Mesothelial cell of epicardium (in vitro differentiated cells): ENCODE results near the gene VMP1. TPM values are rescaled to one million over a fixed set of nuclear protein-coding genes. Genes with fewer than 3 reads are reported as not detected.
A peak's percentile ranks its signal among the peaks of the same experiment; 100 is the strongest.
"Not testable (repeated sequence)": the region's sequence is repeated elsewhere in the genome, so short reads cannot be mapped to it uniquely, and the experiment has no call there.

ENCODE experiments used
- DNase-seq, 2 experiments: peaks; one replicate each; pipeline ENCODE4 v3.0.0; 2021; ENCODE audit warnings: low spot score in 2 of 2; ENCODE audit not compliant: unreplicated experiment in 2 of 2
- H3K27ac Mint-ChIP-seq: 2 replicates; pipeline ENCODE4 v1.8.0; 2021; ENCODE audit warnings: mixed read lengths
- H3K27me3 Mint-ChIP-seq: 2 replicates; pipeline ENCODE4 v1.8.0; 2021; ENCODE audit warnings: low read depth, mixed read lengths
- H3K36me3 Mint-ChIP-seq: 2 replicates; pipeline ENCODE4 v1.8.0; 2021; ENCODE audit warnings: mixed read lengths
- H3K4me1 Mint-ChIP-seq: 2 replicates; pipeline ENCODE4 v1.8.0; 2021; ENCODE audit warnings: mixed read lengths
- H3K4me3 Mint-ChIP-seq: 2 replicates; pipeline ENCODE4 v1.8.0; 2021; ENCODE audit warnings: mild to moderate bottlenecking, moderate library complexity, mixed read lengths
- H3K9me3 Mint-ChIP-seq: 2 replicates; pipeline ENCODE4 v1.8.0; 2021; ENCODE audit warnings: mixed read lengths
- CTCF ChIP-seq: fragments of 200-600 bp; sonication (generic); IDR thresholded peaks from one replicate; pipeline ENCODE4 v1.5.0; 2021; ENCODE audit warnings: antibody characterized with exemption; ENCODE audit not compliant: unreplicated experiment
- total RNA-seq: library from RNA; stranded (reverse); gene quantifications from 3 replicates; pipeline ENCODE4 v1.2.1, GENCODE V29; 2021

Gene VMP1
- total RNA-seq, 1 donor from 2014 or later, result 208 TPM

- DNase-seq, result no peak
- H3K9me3 Mint-ChIP-seq, result no peaks in the 10 kb centered on the region
- H3K36me3 Mint-ChIP-seq, result peaks cover 16% of the 10 kb centered on the region
- H3K4me1 Mint-ChIP-seq, result peaks cover 59% of the 10 kb centered on the region
- peak overlapping the region; percentile 89 for H3K27ac Mint-ChIP-seq
- H3K27me3 Mint-ChIP-seq, result no peaks in the 10 kb centered on the region
- no peak for TF ChIP-seq CTCF
- H3K4me3 Mint-ChIP-seq, result no peak overlapping the region
Observed at GRCh38 chr17:59845595-59846393, 138.3 kb downstream of the VMP1 start.

GRCh38 chr17:59846394-59847165 is 139.1 kb downstream of the VMP1 start:
- Mint-ChIP-seq H3K4me1 (peaks cover 54% of the 10 kb centered on the region), H3K4me3 (no peak overlapping the region), H3K27me3 (no peaks in the 10 kb centered on the region), H3K27ac (peak overlapping the region; percentile 89), H3K9me3 (no peaks in the 10 kb centered on the region), H3K36me3 (peaks cover 9% of the 10 kb centered on the region)
- no peak for DNase-seq
- no peak for TF ChIP-seq CTCF

DNA sequence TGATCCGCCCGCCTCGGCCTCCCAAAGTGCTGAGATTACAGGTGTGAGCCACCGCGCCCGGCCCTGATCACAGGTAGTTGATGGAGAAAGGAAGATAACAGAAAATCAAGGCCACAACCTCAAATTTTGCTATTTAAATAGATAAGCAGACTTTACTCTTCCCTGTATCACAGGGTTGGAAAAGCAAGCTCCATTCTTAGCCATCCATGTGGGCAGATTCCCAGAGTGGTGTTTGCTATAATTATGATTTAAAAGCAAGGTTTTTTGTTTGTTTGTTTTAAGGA is 140.9 kb downstream of the VMP1 start:
- Mint-ChIP-seq H3K4me1 (peaks cover 56% of the 10 kb centered on the region), H3K36me3 (peaks cover under 1% of the 10 kb centered on the region), H3K27ac (no peak overlapping the region), H3K9me3 (no peaks in the 10 kb centered on the region), H3K4me3 (no peak overlapping the region), H3K27me3 (no peaks in the 10 kb centered on the region)
- TF ChIP-seq CTCF, result no peak
- DNase-seq, result no peak

DNA sequence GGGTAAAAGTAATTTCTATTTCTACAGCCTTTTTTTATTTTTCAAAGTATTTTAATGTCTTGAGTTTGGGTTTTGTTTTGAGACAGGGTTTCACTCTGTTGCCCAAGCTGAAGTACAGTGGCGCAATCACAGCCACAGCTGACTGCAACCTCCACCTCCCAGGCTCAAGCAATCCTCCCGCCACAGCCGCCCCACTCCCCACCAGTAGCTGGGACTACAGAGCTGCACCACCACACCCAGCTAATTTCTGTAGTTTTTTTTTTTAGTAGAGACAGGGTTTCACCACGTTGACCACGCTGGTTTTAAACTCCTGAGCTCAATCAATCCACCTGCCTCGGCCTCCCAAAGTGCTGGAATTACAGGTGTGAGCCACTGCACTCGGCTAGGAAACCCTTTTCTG is 141.3 kb downstream of the VMP1 start:
- no peak for DNase-seq
- Mint-ChIP-seq H3K27me3 (no peaks in the 10 kb centered on the region), H3K27ac (peak overlapping the region; percentile 47), H3K4me1 (peaks cover 56% of the 10 kb centered on the region), H3K36me3 (no peaks in the 10 kb centered on the region), H3K9me3 (no peaks in the 10 kb centered on the region), H3K4me3 (no peak overlapping the region)
- no peak for TF ChIP-seq CTCF

DNA sequence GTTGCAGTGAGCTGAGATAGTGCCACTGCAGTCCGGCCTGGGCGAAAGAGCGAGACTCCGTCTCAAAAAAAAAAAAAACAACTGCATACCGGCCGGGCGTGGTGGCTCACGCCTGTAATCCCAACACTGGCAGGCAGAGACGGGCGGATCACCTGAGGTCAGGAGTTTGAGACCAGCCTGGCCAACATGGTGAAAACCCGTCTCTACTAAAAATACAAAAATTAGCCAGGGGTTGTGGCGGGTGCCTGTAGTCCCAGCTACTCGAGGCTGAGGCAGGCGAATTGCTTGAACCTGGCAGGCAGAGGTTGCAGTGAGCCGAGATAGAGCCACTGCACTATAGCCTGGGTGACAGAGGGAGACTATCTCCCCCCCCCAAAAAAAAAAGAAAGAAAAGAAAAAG is 142.9 kb downstream of the VMP1 start:
- not testable (repeated sequence) for H3K36me3 Mint-ChIP-seq, H3K27me3 Mint-ChIP-seq, DNase-seq, H3K4me3 Mint-ChIP-seq, H3K9me3 Mint-ChIP-seq, H3K27ac Mint-ChIP-seq
- peaks cover 51% of the 10 kb centered on the region for H3K4me1 Mint-ChIP-seq
